Posterior vena cava (tissue), 2 donors: ENCODE results near the gene MAST4. TPM values are rescaled to one million over a fixed set of nuclear protein-coding genes. Genes with fewer than 3 reads are reported as not detected.
"Not testable (repeated sequence)": the region's sequence is repeated elsewhere in the genome, so short reads cannot be mapped to it uniquely, and the experiment has no call there.

ENCODE experiments used
- DNase-seq: peaks from one replicate; pipeline ENCODE4 v3.0.0-alpha.2; 2020; ENCODE audit warnings: low spot score
- intact Hi-C, 2 donors: fragments of 100-400 bp; cut with DNase I; formaldehyde crosslinking; loops; one replicate each; pipeline versions ENCODE4 v1.14.1 to v1.14.2; 2022 to 2023
- total RNA-seq, 2 donors: library from RNA; stranded (reverse); fragmentation: NEBNext Ultra II Directional; extraction: Animal tissue kit (Norgen Biotek cat#: 25700); gene quantifications; one replicate each; pipeline ENCODE4 v1.2.1, GENCODE V29; 2021
- donor health status: DM: yes; HTN: yes; CAD: no.
- donor health status: DM: yes; HTN: yes; CAD: no.

MAST4 gene
- total RNA-seq, 2 donors from 2014 or later = 36.4 to 45.6 TPM

DNA sequence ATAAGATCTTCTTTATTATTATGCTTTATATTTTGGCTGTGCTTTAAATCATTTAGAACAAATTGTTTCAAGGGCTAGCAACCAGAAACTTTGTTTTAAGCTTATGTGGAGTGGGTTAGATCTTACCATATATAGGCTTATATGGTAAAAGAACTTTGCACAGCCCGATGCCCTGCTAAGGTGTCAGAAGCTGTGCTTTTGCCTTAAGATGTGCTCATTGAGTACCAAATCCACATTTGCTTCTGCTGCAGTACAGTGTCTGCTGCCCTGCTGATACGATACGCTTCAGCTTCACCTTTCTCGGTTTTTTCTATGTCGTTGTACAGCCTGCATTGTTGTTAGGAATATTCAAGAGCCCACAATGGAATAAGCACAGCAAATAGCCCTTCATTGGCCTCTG lies 565.6 kb downstream of the MAST4 start:
- no peak for DNase-seq
- intact Hi-C loops = loop anchor here (5.0 kb wide), 2 partner anchors 41 to 46 kb away; no protein-coding TSS in a partner anchor

DNA sequence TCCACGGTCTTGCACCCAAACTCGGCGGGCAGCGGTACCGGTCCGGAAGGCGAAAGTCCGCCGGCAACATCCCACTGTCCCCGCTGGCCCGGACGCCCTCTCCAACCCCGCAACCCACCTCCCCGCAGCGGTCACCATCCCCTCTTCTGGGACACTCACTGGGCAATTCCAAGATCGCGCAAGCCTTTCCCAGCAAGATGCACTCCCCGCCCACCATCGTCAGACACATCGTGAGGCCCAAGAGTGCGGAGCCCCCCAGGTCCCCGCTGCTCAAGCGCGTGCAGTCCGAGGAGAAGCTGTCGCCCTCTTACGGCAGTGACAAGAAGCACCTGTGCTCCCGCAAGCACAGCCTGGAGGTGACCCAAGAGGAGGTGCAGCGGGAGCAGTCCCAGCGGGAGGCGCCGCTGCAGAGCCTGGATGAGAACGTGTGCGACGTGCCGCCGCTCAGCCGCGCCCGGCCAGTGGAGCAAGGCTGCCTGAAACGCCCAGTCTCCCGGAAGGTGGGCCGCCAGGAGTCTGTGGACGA lies 567.1 kb downstream of the MAST4 start:
- intact Hi-C loops = loop anchor here (5.0 kb wide), 2 partner anchors 39 to 44 kb away; no protein-coding TSS in a partner anchor
- DNase-seq = peak; percentile 72

DNA sequence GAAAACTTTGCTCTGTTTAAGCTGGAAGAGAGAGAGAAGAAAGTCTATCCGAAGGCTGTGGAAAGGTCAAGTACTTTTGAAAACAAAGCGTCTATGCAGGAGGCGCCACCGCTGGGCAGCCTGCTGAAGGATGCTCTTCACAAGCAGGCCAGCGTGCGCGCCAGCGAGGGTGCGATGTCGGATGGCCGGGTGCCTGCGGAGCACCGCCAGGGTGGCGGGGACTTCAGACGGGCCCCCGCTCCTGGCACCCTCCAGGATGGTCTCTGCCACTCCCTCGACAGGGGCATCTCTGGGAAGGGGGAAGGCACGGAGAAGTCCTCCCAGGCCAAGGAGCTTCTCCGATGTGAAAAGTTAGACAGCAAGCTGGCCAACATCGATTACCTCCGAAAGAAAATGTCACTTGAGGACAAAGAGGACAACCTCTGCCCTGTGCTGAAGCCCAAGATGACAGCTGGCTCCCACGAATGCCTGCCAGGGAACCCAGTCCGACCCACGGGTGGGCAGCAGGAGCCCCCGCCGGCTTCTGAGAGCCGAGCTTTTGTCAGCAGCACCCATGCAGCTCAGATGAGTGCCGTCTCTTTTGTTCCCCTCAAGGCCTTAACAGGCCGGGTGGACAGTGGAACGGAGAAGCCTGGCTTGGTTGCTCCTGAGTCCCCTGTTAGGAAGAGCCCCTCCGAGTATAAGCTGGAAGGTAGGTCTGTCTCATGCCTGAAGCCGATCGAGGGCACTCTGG lies 567.8 kb downstream of the MAST4 start:
- no peak for DNase-seq
- intact Hi-C loops = loop anchor here (5.0 kb wide), 2 partner anchors 38 to 43 kb away; no protein-coding TSS in a partner anchor

DNA sequence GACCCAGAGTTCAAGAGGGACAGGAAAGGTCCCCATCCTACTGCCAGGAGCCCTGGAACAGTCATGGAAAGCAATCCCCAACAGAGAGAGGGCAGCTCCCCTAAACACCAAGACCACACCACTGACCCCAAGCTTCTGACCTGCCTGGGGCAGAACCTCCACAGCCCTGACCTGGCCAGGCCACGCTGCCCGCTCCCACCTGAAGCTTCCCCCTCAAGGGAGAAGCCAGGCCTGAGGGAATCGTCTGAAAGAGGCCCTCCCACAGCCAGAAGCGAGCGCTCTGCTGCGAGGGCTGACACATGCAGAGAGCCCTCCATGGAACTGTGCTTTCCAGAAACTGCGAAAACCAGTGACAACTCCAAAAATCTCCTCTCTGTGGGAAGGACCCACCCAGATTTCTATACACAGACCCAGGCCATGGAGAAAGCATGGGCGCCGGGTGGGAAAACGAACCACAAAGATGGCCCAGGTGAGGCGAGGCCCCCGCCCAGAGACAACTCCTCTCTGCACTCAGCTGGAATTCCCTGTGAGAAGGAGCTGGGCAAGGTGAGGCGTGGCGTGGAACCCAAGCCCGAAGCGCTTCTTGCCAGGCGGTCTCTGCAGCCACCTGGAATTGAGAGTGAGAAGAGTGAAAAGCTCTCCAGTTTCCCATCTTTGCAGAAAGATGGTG lies 568.8 kb downstream of the MAST4 start:
- intact Hi-C loops = loop anchor here (5.0 kb wide), 2 partner anchors 37 to 42 kb away; no protein-coding TSS in a partner anchor
- peak; percentile 79 for DNase-seq

DNA sequence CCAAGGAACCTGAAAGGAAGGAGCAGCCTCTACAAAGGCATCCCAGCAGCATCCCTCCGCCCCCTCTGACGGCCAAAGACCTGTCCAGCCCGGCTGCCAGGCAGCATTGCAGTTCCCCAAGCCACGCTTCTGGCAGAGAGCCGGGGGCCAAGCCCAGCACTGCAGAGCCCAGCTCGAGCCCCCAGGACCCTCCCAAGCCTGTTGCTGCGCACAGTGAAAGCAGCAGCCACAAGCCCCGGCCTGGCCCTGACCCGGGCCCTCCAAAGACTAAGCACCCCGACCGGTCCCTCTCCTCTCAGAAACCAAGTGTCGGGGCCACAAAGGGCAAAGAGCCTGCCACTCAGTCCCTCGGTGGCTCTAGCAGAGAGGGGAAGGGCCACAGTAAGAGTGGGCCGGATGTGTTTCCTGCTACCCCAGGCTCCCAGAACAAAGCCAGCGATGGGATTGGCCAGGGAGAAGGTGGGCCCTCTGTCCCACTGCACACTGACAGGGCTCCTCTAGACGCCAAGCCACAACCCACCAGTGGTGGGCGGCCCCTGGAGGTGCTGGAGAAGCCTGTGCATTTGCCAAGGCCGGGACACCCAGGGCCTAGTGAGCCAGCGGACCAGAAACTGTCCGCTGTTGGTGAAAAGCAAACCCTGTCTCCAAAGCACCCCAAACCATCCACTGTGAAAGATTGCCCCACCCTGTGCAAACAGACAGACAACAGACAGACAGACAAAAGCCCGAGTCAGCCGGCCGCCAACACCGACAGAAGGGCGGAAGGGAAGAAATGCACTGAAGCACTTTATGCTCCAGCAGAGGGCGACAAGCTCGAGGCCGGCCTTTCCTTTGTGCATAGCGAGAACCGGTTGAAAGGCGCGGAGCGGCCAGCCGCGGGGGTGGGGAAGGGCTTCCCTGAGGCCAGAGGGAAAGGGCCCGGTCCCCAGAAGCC lies 569.6 kb downstream of the MAST4 start:
- intact Hi-C loops = no loop called here
- peak; percentile 97 for DNase-seq

DNA sequence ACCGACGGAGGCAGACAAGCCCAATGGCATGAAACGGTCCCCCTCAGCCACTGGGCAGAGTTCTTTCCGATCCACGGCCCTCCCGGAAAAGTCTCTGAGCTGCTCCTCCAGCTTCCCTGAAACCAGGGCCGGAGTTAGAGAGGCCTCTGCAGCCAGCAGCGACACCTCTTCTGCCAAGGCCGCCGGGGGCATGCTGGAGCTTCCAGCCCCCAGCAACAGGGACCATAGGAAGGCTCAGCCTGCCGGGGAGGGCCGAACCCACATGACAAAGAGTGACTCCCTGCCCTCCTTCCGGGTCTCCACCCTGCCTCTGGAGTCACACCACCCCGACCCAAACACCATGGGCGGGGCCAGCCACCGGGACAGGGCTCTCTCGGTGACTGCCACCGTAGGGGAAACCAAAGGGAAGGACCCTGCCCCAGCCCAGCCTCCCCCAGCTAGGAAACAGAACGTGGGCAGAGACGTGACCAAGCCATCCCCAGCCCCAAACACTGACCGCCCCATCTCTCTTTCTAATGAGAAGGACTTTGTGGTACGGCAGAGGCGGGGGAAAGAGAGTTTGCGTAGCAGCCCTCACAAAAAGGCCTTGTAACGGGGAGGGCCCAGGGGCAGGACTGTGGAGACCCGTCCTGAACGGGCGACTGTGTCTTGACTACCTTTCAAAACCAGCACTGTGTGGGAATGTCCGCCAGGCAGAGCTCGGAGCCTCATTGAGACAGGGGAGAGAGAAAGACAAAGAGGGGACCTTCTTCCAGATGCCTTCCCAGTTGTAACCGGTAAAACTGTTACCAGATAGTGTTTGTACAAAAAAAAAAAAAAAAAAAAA lies 570.5 kb downstream of the MAST4 start:
- intact Hi-C loops = no loop called here
- peak; percentile 88 for DNase-seq

DNA sequence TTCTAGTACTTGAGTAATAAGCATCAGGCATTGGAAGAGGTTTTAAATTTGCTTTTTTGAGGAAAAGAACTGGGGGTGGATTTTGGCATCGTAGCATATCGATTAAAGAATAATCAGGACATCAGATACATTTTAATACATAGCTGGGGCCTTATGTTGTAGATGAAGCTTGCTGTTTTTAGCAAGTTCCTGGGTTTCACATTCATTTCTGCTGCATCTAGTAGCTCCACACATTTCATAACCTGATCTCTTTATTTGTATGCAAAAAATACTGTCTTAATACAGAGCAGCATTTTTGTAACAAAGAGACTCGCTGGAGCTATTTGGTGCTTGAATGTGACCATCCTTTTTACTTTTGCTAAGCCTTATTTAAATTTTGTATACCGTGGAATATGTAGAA lies 571.9 kb downstream of the MAST4 start:
- intact Hi-C loops = no loop called here
- no peak for DNase-seq

DNA sequence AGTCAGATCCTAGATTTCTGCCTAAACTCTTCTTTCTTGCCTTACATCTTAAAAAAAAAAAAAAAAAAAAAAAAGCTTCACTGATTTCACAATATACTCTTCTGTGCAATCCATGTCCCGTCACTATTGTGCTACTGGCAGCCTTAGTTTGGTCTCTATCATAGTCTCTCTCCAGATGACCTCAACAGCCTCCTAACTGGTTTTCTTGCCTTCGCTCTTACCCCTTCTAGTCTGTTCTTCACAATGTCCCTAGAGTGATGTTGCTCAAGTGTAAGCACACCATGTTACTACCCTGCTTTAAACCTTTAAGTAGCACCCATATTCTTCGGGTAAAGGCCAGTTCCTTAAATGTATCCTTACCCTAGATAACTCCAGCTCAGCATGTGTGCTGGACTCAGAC lies 574.6 kb downstream of the MAST4 start:
- intact Hi-C loops = no loop called here
- DNase-seq = no peak

DNA sequence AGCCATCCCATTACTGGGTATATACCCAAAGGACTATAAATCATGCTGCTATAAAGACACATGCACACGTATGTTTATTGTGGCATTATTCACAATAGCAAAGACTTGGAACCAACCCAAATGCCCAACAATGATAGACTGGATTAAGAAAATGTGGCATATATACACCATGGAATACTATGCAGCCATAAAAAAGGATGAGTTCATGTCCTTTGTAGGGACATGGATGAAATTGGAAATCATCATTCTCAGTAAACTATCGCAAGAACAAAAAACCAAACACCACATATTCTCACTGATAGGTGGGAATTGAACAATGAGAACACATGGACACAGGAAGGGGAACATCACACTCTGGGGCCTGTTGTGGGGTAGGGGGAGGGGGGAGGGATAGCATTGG lies 577.2 kb downstream of the MAST4 start:
- intact Hi-C loops = not testable (repeated sequence)

DNA sequence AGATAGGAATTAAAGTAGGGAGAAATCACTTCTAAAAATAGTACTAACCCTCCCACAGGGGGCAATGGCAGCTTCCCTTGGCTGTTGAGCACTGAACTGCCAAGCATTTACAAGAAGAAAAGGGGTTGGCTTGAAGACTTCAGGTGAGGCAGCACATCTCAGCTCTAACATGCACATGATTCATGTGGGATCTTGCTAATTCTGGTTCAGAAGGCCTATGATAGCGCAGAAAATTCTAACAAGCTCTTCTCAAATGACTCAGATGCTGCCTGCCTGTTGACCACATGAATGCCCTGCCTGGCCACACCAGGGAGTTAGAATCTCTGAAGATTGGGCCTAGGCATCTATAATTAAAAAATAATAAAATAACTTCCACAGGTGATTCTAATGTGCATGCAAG lies 577.8 kb downstream of the MAST4 start:
- no peak for DNase-seq

More for the DNA sequence above, 577.2 kb downstream of the MAST4 start:
- DNase-seq = not testable (repeated sequence)

DNA sequence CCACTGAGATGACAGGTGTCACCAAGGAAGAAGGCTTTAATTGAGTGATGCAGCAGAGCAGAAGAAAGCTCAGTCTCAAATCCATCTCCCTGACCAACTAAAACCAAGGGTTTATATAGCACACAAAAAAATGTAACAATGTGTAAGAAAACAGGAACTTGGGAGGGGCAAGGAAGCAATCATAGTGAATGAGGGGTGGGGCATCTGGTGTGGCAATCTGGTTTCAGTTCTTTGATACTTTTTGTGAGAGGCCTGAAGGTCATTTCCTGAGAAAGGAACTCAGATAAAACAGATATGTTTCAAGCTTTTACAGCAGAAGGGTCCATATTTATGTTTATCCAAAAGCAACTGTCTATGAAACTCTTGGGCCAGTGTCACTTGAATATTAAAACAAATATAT lies 580.7 kb downstream of the MAST4 start:
- intact Hi-C loops = no loop called here
- no peak for DNase-seq

More for the DNA sequence above, 577.8 kb downstream of the MAST4 start:
- intact Hi-C loops = no loop called here

DNA sequence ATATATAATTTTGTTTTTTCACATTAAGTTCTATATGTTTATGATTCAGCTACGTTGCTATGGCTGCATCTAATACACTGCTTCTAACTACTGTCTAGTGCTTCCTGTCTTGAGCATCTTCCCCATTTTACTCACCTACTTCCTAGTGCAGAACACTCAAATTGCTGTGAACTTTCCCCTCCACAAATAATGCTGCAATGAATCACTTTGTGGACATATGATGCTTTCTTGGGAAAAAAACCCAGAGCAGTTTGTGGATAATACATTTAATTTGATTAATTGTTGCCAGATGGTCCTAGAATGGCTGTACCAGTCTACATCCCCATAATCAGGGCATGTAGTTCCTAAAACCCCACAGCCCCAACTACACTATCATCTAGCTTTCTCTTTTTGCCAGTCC lies 581.9 kb downstream of the MAST4 start:
- DNase-seq = no peak
- intact Hi-C loops = no loop called here

DNA sequence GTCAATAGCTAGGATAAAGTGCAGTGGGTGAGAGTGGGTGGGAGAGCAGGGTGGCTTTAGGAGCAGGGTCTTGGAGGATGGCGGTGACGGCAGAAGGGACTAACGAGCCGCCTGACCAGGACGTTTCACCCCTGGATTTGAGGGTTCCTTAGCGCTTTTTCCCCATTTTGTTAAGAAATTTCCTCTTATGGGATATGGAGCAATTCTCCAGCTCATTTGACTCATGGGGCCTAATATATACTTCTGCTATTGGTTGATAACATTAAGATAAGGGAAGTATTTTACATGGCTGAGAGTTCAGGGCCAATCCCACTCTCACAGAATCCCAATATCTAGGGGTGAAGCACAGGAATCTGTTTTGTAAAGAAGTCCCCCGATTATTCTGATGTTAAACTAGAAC lies 582.8 kb downstream of the MAST4 start:
- no peak for DNase-seq
- intact Hi-C loops = no loop called here

DNA sequence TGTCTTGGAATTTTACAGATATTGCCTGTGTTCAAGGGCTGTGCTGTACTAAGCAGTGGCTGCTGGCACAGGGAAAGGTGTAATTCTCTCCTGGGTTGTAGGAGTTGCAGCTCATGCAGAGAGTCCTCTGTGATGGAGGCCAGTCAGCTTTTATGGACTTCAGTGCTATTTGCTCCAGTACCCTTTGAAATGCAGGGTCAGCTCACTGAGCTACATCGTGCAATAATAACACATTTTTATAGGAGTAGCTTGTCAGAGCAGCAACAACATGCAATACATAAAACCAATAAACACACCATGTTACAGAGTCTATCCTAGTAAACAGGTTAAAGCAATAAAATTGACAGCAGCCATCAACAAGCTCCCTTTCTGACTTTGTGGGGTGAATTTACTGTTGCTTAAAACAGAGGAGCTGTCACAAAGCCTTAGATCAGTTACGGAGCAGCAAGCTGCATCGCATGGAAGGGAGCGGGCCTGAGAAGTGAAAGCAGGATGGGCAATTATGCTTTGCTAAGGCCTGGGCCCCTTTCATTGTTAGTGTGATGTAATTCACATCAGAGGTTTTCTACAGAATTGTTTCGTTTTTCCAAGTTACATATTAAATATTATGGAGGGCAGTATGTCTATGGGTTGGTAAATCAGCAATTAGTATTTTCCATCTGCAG lies 583.6 kb downstream of the MAST4 start:
- intact Hi-C loops = no loop called here
- DNase-seq = no peak

DNA sequence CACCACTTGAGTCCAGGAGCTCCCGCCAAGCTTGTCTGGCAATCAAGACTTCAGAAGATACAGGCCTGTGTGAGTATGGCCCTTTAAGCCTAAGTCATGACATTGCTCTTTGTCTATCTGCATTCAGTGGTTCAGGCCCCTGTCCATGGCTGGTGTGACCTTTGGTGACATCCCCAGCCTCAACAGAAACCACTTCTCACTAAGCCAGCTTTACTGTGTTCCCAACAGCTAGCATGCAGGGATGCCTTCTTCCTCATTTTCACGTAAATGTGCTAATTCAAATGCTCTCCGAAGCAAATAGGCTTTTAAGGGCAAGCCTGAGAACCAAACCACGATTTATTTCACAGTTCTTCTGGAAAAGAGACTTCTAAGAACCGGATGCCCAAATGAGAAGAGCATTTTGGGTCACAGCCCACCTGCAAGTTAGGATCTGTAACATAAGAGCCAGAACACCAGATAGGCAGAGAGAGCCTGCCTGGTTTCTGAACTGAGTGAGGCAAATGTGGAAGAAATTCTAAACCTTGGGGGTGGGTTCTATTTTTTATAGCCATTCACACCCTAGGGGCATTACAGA lies 585.5 kb downstream of the MAST4 start:
- intact Hi-C loops = no loop called here

DNA sequence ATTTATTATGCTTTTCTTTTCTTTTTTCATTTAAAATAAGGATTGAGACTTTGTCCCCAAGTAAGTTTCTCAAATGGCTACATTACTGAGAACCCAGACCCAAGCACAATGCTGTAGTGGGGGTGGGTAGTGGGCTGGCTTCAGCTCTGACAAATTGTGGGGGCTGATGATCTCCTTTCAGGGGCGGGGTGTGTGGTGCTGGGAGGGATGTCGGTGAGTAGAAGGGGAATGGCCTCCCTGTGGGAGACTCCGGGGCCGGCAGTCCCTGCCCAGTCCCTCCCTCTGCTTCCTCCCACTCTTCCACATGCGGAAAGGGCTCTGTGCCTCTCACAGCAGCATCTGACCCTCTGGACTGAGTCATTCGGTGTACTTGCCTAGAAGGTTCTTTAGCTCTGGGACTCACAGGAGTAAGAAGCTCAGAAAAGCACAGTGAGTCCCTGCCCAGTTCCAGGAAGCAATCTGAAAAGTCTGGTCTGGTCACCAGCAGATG lies 586.2 kb downstream of the MAST4 start:
- DNase-seq = peak; percentile 85
- intact Hi-C loops = no loop called here

More for the DNA sequence above, 585.5 kb downstream of the MAST4 start:
- no peak for DNase-seq

DNA sequence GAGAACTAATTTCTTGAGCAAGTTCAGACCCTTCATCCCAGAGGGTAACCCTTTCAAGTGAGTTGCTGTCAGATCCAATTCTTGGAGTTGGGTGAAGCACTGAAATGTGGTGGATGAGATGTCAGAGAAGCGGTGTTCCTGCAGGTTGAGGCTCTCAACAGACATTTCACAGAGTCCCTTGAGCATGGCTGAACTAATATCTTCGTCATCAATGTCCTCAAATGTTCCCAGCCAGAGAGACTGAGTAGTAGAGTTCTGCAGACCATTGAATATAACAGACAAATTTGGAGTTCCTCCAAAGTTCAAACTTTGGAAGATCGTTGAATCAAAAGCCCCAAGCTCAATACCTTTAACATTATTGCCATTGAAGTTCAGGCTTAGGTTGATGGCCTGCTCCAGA lies 587.7 kb downstream of the MAST4 start:
- no peak for DNase-seq
- intact Hi-C loops = no loop called here
